DMS153 treated with DMSO at 0.1 percent for 48 hours (cell line): ENCODE results near the gene ALKBH8.
A peak's percentile ranks its signal among the peaks of the same experiment; 100 is the strongest.
"Not testable (repeated sequence)": the region's sequence is repeated elsewhere in the genome, so short reads cannot be mapped to it uniquely, and the experiment has no call there.

Source experiments
- DNase-seq: peaks from one replicate; lab custom pipeline; 2025; ENCODE audit not compliant: unreplicated experiment; lab: John Stamatoyannopoulos, UW

Gene ALKBH8

GRCh38 chr11:107565219-107565937 lies at the start of gene ALKBH8:
ALKBH8 (minus strand) TSS chr11:107565735; CDS start chr11:107560893, 4,842 bp downstream.
- DNase-seq: peak; percentile 56

- no peak for DNase-seq
These were observed 46.9 kb upstream of the ALKBH8 start for GRCh38 chr11:107612445-107612844.

- no peak for DNase-seq
These were observed 44.1 kb upstream of the ALKBH8 start for GRCh38 chr11:107609400-107610218.

- no peak for DNase-seq
These were observed 43.3 kb upstream of the ALKBH8 start for GRCh38 chr11:107608809-107609208.

GRCh38 chr11:107606141-107606540 lies 40.6 kb upstream of the ALKBH8 start:
- DNase-seq: no peak

GRCh38 chr11:107605061-107606006 lies 39.8 kb upstream of the ALKBH8 start:
- DNase-seq: no peak

- DNase-seq: no peak
These were observed 32.9 kb upstream of the ALKBH8 start for GRCh38 chr11:107598225-107599139.

- no peak for DNase-seq
These were observed 29.2 kb upstream of the ALKBH8 start for GRCh38 chr11:107594736-107595135.

GRCh38 chr11:107593951-107594350 lies 28.4 kb upstream of the ALKBH8 start:
- DNase-seq: no peak

GRCh38 chr11:107592813-107593212 lies 27.3 kb upstream of the ALKBH8 start:
- no peak for DNase-seq

GRCh38 chr11:107592231-107592590 lies 26.7 kb upstream of the ALKBH8 start:
- no peak for DNase-seq

- no peak for DNase-seq
These were observed 26.1 kb upstream of the ALKBH8 start for GRCh38 chr11:107591378-107592230.

GRCh38 chr11:107590460-107591377 lies 25.2 kb upstream of the ALKBH8 start, which contains the start of gene ELMOD1:
ELMOD1 (plus strand) TSS chr11:107591147; CDS start chr11:107618190, 27,043 bp downstream.
- no peak for DNase-seq

GRCh38 chr11:107587306-107587979 lies 21.9 kb upstream of the ALKBH8 start:
- no peak for DNase-seq

GRCh38 chr11:107583629-107584195 lies 18.2 kb upstream of the ALKBH8 start:
- DNase-seq: no peak

GRCh38 chr11:107581147-107581546 lies 15.6 kb upstream of the ALKBH8 start:
- DNase-seq: no peak

GRCh38 chr11:107579169-107579568 lies 13.6 kb upstream of the ALKBH8 start:
- not testable (repeated sequence) for DNase-seq
